Amygdala (tissue), 56 donors: ENCODE measurements around the gene FRRS1L.
"Not testable (repeated sequence)": the region's sequence is repeated elsewhere in the genome, so short reads cannot be mapped to it uniquely, and the experiment has no call there.

Experiments
- DNase-seq, 56 donors: peaks; one replicate each; lab custom pipeline; 2025; lab: John Stamatoyannopoulos, UW

FRRS1L gene

GRCh38 chr9:109138421-109138820 lies 28.6 kb downstream of the FRRS1L start:
- no peak for DNase-seq

DNA sequence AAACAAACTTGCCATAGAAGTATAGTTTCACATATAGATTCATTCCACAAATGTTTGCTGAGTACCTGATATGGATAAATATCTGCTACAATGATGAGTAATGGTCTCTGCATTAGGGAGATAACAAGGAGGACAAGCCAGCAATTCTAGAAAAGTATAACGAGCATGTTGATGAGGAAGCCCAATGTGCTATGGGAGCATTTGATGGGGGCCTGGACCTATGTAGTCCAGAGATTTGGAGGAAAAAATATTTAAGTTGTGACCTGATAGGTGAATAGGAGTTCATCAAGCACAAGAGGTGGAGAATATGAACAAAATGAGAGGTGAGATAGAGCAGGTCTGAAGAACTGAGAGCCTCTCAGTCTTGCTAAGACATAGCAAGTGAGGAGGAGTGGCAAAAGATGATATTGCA lies 32.9 kb downstream of the FRRS1L start:
- DNase-seq = no peak

DNA sequence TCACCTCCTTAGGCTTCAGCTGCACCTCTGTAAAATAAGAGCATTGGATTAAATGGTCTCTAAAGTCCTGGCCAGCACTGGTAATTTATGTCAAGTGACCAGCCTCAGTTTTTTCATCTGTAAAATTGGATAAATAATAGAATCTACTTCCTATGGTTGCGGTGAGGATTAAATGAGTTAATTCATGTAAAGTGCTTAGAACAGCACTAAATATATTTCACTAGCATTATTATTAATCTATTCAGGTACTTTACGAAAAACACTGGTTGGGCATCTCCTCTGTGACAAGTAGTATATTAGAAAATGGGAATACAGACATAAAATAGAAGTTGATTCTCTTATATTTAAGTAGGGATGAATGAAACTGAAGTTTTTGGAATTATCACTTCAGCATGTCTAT lies 33.5 kb downstream of the FRRS1L start:
- DNase-seq = no peak

- DNase-seq = no peak
Measured at GRCh38 chr9:109132567-109133021, 34.5 kb downstream of the FRRS1L start.

DNA sequence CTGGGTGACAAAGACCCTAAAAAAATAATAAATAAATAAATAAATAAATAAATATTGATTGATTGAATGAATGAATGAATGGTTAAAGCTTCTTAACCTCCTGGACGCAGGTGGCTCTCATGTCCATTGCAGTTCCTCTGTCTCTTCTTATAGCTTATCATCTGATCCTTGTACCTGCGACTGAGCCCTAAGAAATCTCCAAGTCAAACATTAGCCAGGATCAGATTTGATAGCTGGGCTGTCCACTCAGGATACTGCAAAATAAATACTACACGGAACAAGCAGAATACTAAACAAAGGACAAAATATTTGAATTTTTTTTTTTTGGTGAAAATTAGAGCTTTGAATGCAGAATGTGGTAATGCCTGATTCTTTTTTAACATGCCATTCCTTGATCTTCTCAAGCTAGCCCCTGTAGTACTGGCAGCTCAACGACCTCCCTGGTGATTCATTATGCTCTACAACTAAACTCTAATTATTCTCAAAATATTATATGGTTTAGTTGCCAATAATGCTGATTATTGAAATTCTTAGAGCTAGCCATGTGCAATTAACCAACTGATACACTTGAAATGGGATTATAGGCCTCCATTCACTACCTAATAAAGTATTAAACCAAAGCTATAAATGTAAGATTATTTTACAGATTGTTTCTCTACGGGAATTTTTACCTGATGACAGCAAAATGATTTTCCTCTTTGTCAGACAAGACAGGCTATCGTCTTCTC lies 37.4 kb downstream of the FRRS1L start:
- DNase-seq = no peak

DNA sequence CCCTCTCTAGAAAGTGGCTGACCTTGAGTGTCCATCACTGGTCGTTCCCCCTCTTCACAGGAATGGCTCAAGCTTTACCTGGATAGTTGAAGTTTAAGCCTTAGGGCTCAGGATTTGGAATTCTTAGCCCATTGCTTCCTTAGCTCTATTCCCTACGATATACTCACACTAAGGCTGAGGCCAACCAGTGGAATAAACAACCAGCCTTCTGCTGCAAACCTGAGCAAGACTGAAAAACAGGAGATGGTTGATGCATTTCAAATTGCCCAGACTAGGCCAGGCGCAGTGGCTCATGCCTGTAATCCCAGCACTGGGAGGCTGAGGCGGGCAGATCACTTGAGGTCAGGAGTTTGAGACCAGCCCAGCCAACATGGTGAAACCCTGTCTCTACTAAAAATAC lies 40.4 kb downstream of the FRRS1L start:
- DNase-seq = not testable (repeated sequence)

- DNase-seq = no peak
Measured at GRCh38 chr9:109124121-109124520, 42.9 kb downstream of the FRRS1L start.

GRCh38 chr9:109122726-109123621 lies 44.1 kb downstream of the FRRS1L start:
- no peak for DNase-seq

GRCh38 chr9:109121232-109121796 lies 45.7 kb downstream of the FRRS1L start:
- DNase-seq = no peak

DNA sequence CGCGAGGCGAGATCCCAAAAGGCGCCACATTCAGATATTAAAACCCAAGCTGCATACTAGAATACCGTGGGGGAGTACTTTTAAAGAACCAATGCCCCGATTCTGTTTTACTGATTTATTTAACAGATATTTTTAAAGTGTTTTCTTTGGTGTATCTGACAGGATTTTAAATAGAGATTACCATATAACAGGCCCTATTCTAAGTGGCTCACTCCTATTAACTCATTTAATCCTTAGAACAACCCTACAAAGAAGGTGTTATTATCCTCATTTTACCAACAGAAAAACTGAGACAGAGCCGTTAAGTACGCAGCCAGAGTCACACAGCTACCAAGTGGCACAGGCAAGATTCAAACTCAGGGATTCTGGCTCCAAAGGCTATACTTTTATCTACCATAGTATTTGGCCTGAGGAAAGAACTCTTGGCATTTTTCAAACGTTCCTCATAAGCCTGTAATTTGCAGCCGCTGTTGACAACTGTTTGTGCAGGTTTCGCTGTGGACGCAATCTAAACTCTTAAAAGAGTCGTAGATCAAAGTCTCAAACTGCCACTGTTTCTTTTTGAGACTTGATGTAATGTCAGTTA lies 46.8 kb downstream of the FRRS1L start:
- DNase-seq = no peak

- DNase-seq = peak in 55 of 56 donors; percentile 44 to 99 (median 95)
Measured at GRCh38 chr9:109119439-109120203, 47.4 kb downstream of the FRRS1L start, which contains the start of gene TMEM245. TSS of gene TMEM245 (minus strand) at chr9:109119947. CDS start at chr9:109119913, 34 bp downstream.

- DNase-seq = peak in 7 of 56 donors; percentile 24 to 59 (median 49)
Measured at GRCh38 chr9:109118808-109119438, 48.1 kb downstream of the FRRS1L start.

- peak in 1 of 56 donors; percentile 13 for DNase-seq
Measured at GRCh38 chr9:109117856-109118807, 48.9 kb downstream of the FRRS1L start.

DNA sequence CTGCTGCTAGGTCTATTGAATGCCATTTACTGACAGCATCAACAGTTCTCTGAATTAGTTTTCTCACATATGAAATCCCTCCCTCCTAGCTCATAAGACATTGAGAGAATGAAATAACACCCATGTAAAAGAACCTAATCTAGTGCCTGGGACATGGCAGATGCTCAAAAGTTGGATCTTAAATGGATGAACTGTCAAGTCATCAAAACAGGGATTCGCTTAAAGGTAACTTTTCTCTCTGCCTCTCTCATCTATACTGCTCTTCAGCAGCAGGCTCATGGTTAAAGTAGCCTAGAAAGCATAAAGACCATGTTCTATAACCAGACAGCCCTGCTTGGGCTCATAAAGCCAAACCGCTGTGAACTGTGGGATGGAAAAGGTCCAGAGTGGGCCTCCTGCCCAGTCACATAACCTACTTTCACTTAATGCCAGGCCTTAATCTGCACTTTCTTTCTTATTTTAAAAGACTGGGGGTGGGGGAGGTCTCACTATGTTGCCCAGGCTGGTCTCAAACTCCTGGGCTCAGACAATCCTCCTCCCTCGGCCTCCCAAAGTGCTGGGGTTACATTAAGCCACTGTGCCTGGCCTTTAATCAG lies 51.0 kb downstream of the FRRS1L start:
- peak in 16 of 56 donors; percentile 2 to 43 (median 29) for DNase-seq

- no peak for DNase-seq
Measured at GRCh38 chr9:109114670-109115069, 52.4 kb downstream of the FRRS1L start.

GRCh38 chr9:109113892-109114609 lies 53.0 kb downstream of the FRRS1L start:
- DNase-seq = no peak

DNA sequence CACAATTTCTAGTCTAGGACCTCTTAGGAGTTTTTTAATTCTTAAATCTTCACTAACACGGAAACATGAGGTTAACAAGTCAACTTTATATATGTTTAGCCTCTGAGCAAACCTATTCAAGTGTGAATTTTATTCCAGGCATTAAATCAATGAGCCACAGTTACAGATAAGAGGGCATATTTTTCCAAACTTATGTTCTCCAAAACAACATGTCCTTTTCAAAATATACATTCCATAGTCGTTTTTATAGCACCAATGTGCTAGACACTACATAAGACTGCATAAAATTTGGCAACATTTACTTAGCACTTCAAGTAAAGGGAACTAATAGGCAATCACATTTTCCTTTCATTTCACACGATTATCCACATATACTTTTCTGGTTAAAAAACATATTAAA lies 53.8 kb downstream of the FRRS1L start:
- no peak for DNase-seq
